GM12878 (cell line): ENCODE data around the gene PMAIP1. TPM values are rescaled to one million over a fixed set of nuclear protein-coding genes. Genes with fewer than 3 reads are reported as not detected.

Experiments used
- ATAC-seq: fragments of 200-7000 bp; cut with Tn5 transposase; 3 replicates; pipeline ENCODE4 v1.9.1; 2020; ENCODE audit warnings: mild to moderate bottlenecking, moderate library complexity
- BruUV-seq: library from RNA; stranded (reverse); fragments of 400-500 nt; replicated peaks from 2 replicates; lab custom pipeline; 2021; lab: Mats Ljungman, UMichigan
- CTCF ChIA-PET: fragments of 300-600 bp; sonication (Branson Sonifier 250); formaldehyde crosslinking; extraction: SDS; loops from one replicate; lab custom pipeline; 2021; ENCODE audit warnings: inconsistent platforms; lab: Yijun Ruan, JAX
- POLR2A ChIA-PET: fragments of 350-600 bp; formaldehyde crosslinking; extraction: SDS; loops from one replicate; lab custom pipeline; 2021; ENCODE audit warnings: inconsistent platforms; lab: Charles Lee
- RAD21 ChIA-PET: fragments of 300-600 bp; sonication (Branson Sonifier 250); formaldehyde crosslinking; loops from one replicate; lab custom pipeline; 2023; ENCODE audit warnings: antibody characterized with exemption; ENCODE audit not compliant: unreplicated experiment; lab: Charles Lee
- SMC1A ChIA-PET: fragments of 300-600 bp; sonication (Branson Sonifier 250); formaldehyde crosslinking; loops from one replicate; lab custom pipeline; 2023; ENCODE audit not compliant: unreplicated experiment, uncharacterized antibody; lab: Charles Lee
- DNase-seq: peaks from one replicate; pipeline ENCODE4 v3.0.0-alpha.2; 2011; ENCODE audit warnings: low read depth, low spot score
- FAIRE-seq: peaks from 3 replicates; lab custom pipeline; 2011; peaks lifted over from hg19 to GRCh38; lab: Jason Lieb, UNC
- H2AFZ ChIP-seq: 2 replicates; pipeline ENCODE4 v1.6.0; 2011; ENCODE audit warnings: low read depth, low read length, control low read depth; ENCODE audit not compliant: control insufficient read depth
- H3K27ac ChIP-seq: 2 replicates; pipeline ENCODE4 v1.5.1; 2011; ENCODE audit warnings: control low read depth; ENCODE audit not compliant: control insufficient read depth, insufficient read depth
- H3K27me3 ChIP-seq, 2 experiments: replicated peaks in 1 of 2; 2 replicates each; pipeline versions ENCODE4 v1.6.0 to v1.6.1; 2011; ENCODE audit warnings: low read length in 1 of 2; ENCODE audit not compliant: control insufficient read depth in 2 of 2, insufficient read depth in 2 of 2
- H3K36me3 ChIP-seq, 2 experiments: 2 replicates each; pipeline ENCODE4 v1.5.1; 2011; ENCODE audit warnings: low read length in 1 of 2; ENCODE audit not compliant: control insufficient read depth in 2 of 2, insufficient read depth in 2 of 2
- H3K4me1 ChIP-seq: 2 replicates; pipeline ENCODE4 v1.6.1; 2011; ENCODE audit warnings: mild to moderate bottlenecking, low read length, moderate library complexity, mixed read lengths; ENCODE audit not compliant: control insufficient read depth, insufficient read depth
- H3K4me2 ChIP-seq: 2 replicates; pipeline ENCODE4 v1.6.0; 2011; ENCODE audit warnings: control low read depth; ENCODE audit not compliant: control insufficient read depth, insufficient read depth
- H3K4me3 ChIP-seq: fragments of 200-600 bp; sonication (generic); 2 replicates; pipeline ENCODE4 v1.5.1; 2016
- H3K79me2 ChIP-seq: 2 replicates; pipeline ENCODE4 v1.6.0; 2011; ENCODE audit warnings: low read length; ENCODE audit not compliant: control insufficient read depth, insufficient read depth
- H3K9ac ChIP-seq: 2 replicates; pipeline ENCODE4 v1.8.0; 2011; ENCODE audit warnings: low read length, control low read depth, mixed read lengths; ENCODE audit not compliant: control insufficient read depth, insufficient read depth
- H3K9me3 ChIP-seq: replicated peaks from 3 replicates; pipeline ENCODE4 v1.5.1; 2011; ENCODE audit warnings: mild to moderate bottlenecking, low read length; ENCODE audit not compliant: control insufficient read depth, insufficient read depth
- H4K20me1 ChIP-seq: 2 replicates; pipeline ENCODE4 v1.6.0; 2011; ENCODE audit not compliant: control insufficient read depth, insufficient read depth
- BHLHE40 ChIP-seq, 2 experiments: fragments of 450-650 bp in 1 of 2; IDR thresholded peaks; 2 replicates each; pipeline ENCODE4 v1.6.1; 2011 to 2017; ENCODE audit warnings: low read depth in 2 of 2, borderline replicate concordance in 1 of 2, improper control_type of control experiment in 1 of 2, low read length in 1 of 2, mild to moderate bottlenecking in 1 of 2
- IKZF2 ChIP-seq, 2 experiments: fragments of 450-650 bp; IDR thresholded peaks; 2 replicates each; pipeline ENCODE4 v1.6.1; 2017; ENCODE audit warnings: mild to moderate bottlenecking in 2 of 2, moderate library complexity in 2 of 2
- IRF3 ChIP-seq: fragments of 450-650 bp; IDR thresholded peaks from 2 replicates; pipeline ENCODE4 v1.6.1; 2014; ENCODE audit warnings: mild to moderate bottlenecking
- RAD51 ChIP-seq: fragments of 450-650 bp; IDR thresholded peaks from 2 replicates; pipeline ENCODE4 v1.6.1; 2016; ENCODE audit warnings: moderate library complexity, mild to moderate bottlenecking, inconsistent platforms
- WRNIP1 ChIP-seq: IDR thresholded peaks from 2 replicates; pipeline ENCODE4 v1.6.1; 2011; ENCODE audit warnings: low read depth, low read length, improper control_type of control experiment, borderline replicate concordance
- WGBS: methylation state at CpG from one replicate; pipeline ENCODE4 v1.1.6; 2016; ENCODE audit warnings: low lambda C conversion rate; ENCODE audit not compliant: insufficient replicate concordance, insufficient coverage; ENCODE audit errors: missing lambda C conversion rate; 5-methylcytosine and 5-hydroxymethylcytosine counted together
- in situ Hi-C: fragments of 300-500 bp; cut with MboI; formaldehyde crosslinking; loops from 9 replicates; pipeline ENCODE4 v1.14.3; 2018; ENCODE audit warnings: mixed read lengths
- intact Hi-C: fragments of 100-400 bp; cut with micrococcal nuclease; formaldehyde crosslinking; loops from one replicate; pipeline ENCODE4 v1.14.2; 2022; ENCODE audit not compliant: unreplicated experiment
- polyA plus RNA-seq, 11 experiments: library from polyadenylated mRNA; depleted of rRNA in 4 of 11; unstranded in 6 of 11; stranded (reverse) in 5 of 11; fragments of >200 nt; fragmentation: Nextera tagmentation in 4 of 11; fragmentation: Illumina TruSeq in 1 of 11; extraction: Ambion mirVana in 4 of 11; extraction: Trizol in 1 of 11; gene quantifications; 1 replicate in 1 of 11; 2 replicates in 10 of 11; pipeline versions ENCODE4 v1.2.1 to v1.2.3, GENCODE V29; 2011 to 2016; ENCODE audit warnings: inconsistent platforms in 2 of 11, missing spikeins in 2 of 11, low read depth in 1 of 11
- total RNA-seq, 4 experiments: library from RNA; depleted of rRNA in 3 of 4; stranded (reverse); fragments of >200 nt in 3 of 4; fragmentation: Illumina TruSeq in 1 of 4; extraction: Trizol in 1 of 4; gene quantifications; 2 replicates each; pipeline versions ENCODE4 v1.2.1 to v1.2.3, GENCODE V29; 2013 to 2021
- TF ChIP-seq, protein P1 (sequence below): fragments of 450-650 bp; IDR thresholded peaks from 2 replicates; pipeline ENCODE4 v1.6.1; 2016; ENCODE audit warnings: mild to moderate bottlenecking
- TF ChIP-seq, protein P2 (sequence below): IDR thresholded peaks from 2 replicates; pipeline ENCODE4 v1.6.1; 2012; ENCODE audit warnings: improper control_type of control experiment, low read depth, low read length; ENCODE audit not compliant: insufficient replicate concordance

Gene PMAIP1
- total and polyA plus RNA-seq, 10 of the 15 experiments (the other 5 are each of a cell fraction or from before 2014, with no cell fraction given): 74.0 to 219 (median 112) TPM

GRCh38 chr18:59906203-59906602, 6.4 kb downstream of the PMAIP1 start:
- ChIA-PET CTCF (interaction anchor here (0.7 to 5.6 kb wide), 11 partner anchors 13 to 647 kb away, joined by 3 to 47 read pairs (median 10); no protein-coding TSS in a partner anchor), POLR2A (interaction anchor here (0.6 to 4.9 kb wide), 16 partner anchors 13 to 1235 kb away, joined by 3 to 67 read pairs (median 7); partner anchors contain the start of gene MALT1), RAD21 (interaction anchor here (0.9 to 8.9 kb wide), 16 partner anchors 12 to 89 kb away, joined by 3 to 187 read pairs (median 11); no protein-coding TSS in a partner anchor), SMC1A (interaction anchor here (0.6 to 10.2 kb wide), 19 partner anchors 17 to 1376 kb away, joined by 3 to 289 read pairs (median 10); no protein-coding TSS in a partner anchor)
- intact Hi-C loops: loop anchor here (1.0 to 10.0 kb wide), 2 partner anchors 69 to 551 kb away; partner anchors contain the start of gene LMAN1
- Histone ChIP-seq H3K79me2 (peaks cover 48% of the 10 kb centered on the region), H3K27ac (peak overlapping the region; percentile 95), H2AFZ (no peak overlapping the region), H3K4me3 (peak overlapping the region; percentile 22), H3K9ac (no peak overlapping the region; the same call in 1 of the 2 replicates), H3K36me3 (peaks cover 0 to 7% of the 10 kb centered on the region in 2 experiments; a peak in 1 of 4 replicates), H3K4me1 (peaks cover 43% of the 10 kb centered on the region), H3K9me3 (no peaks in the 10 kb centered on the region), H4K20me1 (no peaks in the 10 kb centered on the region), H3K27me3 (no peaks in the 10 kb centered on the region), H3K4me2 (peak overlapping the region; percentile 86)
- in situ Hi-C loops: loop anchor here (10.0 to 25.0 kb wide), 3 partner anchors 61 to 1344 kb away; partner anchors contain the start of gene MALT1
- DNase-seq (no peak), ATAC-seq (peak; percentile 27), FAIRE-seq (peak; percentile 31)
- 53% methylated on average over 3 of the region's 3 CpGs for WGBS
- TF ChIP-seq RAD51 (0 out of 2 replicates have a peak, but pooled peaks have one; percentile 42), IKZF2 (IDR thresholded peaks at IDR 0.05) (0 out of 4 replicates have a peak, but pooled peaks of 1 of the 2 experiments have one; percentile 41), IRF3 (no peak), BHLHE40 (IDR thresholded peaks at IDR 0.05; ENCODE audit: borderline replicate concordance in 1 of 2, low read depth in 2 of 2, low read length in 1 of 2) (peak; percentile 29 to 83; a peak in 2 of 4 replicates), WRNIP1 (no peak)
- TF ChIP-seq, protein P1, sequence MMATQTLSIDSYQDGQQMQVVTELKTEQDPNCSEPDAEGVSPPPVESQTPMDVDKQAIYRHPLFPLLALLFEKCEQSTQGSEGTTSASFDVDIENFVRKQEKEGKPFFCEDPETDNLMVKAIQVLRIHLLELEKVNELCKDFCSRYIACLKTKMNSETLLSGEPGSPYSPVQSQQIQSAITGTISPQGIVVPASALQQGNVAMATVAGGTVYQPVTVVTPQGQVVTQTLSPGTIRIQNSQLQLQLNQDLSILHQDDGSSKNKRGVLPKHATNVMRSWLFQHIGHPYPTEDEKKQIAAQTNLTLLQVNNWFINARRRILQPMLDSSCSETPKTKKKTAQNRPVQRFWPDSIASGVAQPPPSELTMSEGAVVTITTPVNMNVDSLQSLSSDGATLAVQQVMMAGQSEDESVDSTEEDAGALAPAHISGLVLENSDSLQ: peak; percentile 23; the same call in 1 of the 2 replicates
- TF ChIP-seq, protein P2, sequence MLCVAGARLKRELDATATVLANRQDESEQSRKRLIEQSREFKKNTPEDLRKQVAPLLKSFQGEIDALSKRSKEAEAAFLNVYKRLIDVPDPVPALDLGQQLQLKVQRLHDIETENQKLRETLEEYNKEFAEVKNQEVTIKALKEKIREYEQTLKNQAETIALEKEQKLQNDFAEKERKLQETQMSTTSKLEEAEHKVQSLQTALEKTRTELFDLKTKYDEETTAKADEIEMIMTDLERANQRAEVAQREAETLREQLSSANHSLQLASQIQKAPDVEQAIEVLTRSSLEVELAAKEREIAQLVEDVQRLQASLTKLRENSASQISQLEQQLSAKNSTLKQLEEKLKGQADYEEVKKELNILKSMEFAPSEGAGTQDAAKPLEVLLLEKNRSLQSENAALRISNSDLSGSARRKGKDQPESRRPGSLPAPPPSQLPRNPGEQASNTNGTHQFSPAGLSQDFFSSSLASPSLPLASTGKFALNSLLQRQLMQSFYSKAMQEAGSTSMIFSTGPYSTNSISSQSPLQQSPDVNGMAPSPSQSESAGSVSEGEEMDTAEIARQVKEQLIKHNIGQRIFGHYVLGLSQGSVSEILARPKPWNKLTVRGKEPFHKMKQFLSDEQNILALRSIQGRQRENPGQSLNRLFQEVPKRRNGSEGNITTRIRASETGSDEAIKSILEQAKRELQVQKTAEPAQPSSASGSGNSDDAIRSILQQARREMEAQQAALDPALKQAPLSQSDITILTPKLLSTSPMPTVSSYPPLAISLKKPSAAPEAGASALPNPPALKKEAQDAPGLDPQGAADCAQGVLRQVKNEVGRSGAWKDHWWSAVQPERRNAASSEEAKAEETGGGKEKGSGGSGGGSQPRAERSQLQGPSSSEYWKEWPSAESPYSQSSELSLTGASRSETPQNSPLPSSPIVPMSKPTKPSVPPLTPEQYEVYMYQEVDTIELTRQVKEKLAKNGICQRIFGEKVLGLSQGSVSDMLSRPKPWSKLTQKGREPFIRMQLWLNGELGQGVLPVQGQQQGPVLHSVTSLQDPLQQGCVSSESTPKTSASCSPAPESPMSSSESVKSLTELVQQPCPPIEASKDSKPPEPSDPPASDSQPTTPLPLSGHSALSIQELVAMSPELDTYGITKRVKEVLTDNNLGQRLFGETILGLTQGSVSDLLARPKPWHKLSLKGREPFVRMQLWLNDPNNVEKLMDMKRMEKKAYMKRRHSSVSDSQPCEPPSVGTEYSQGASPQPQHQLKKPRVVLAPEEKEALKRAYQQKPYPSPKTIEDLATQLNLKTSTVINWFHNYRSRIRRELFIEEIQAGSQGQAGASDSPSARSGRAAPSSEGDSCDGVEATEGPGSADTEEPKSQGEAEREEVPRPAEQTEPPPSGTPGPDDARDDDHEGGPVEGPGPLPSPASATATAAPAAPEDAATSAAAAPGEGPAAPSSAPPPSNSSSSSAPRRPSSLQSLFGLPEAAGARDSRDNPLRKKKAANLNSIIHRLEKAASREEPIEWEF: peak; percentile 12
- no TSS peak for BruUV-seq
